Fibroblast of lung (primary cell): ENCODE measurements around the gene DHX32. TPM values are rescaled to one million over a fixed set of nuclear protein-coding genes. Genes with fewer than 3 reads are reported as not detected.

Source experiments
- DNase-seq, 2 donors: peaks; one replicate each; pipeline versions ENCODE4 v3.0.0 to v3.0.0-alpha.2; 2010; ENCODE audit warnings: low read depth in 2 of 2
- H2AFZ ChIP-seq: 2 replicates; pipeline ENCODE4 v1.5.1; 2012; ENCODE audit warnings: low read length, control low read depth, inconsistent platforms
- H3K27ac ChIP-seq: 2 replicates; pipeline ENCODE4 v1.5.1; 2011; ENCODE audit warnings: low read length, control low read depth; ENCODE audit not compliant: insufficient read depth
- H3K27me3 ChIP-seq: 2 replicates; pipeline ENCODE4 v1.5.1; 2011; ENCODE audit warnings: mild to moderate bottlenecking, low read length; ENCODE audit not compliant: control insufficient read depth, insufficient read depth
- H3K36me3 ChIP-seq: 2 replicates; pipeline ENCODE4 v1.5.1; 2011; ENCODE audit warnings: low read length; ENCODE audit not compliant: control insufficient read depth, insufficient read depth
- H3K4me1 ChIP-seq: 2 replicates; pipeline ENCODE4 v1.5.1; 2011; ENCODE audit warnings: low read length; ENCODE audit not compliant: control insufficient read depth, insufficient read depth; ENCODE audit errors: extremely low read depth
- H3K4me2 ChIP-seq: 2 replicates; pipeline ENCODE4 v1.5.1; 2011; ENCODE audit warnings: low read length, control low read depth; ENCODE audit not compliant: insufficient read depth; ENCODE audit errors: extremely low read depth
- H3K4me3 ChIP-seq, 4 experiments: fragments of 200-600 bp in 1 of 4; sonication (generic) in 1 of 4; replicated peaks in 1 of 4; 2 replicates each; pipeline ENCODE4 v1.5.1; 2011 to 2016; ENCODE audit warnings: low read length in 4 of 4, low read depth in 3 of 4, mild to moderate bottlenecking in 3 of 4, control low read depth in 2 of 4, inconsistent platforms in 1 of 4, mixed read lengths in 1 of 4; ENCODE audit not compliant: insufficient read depth in 1 of 4; ENCODE audit errors: control extremely low read depth in 1 of 4
- H3K79me2 ChIP-seq: 2 replicates; pipeline ENCODE4 v1.5.1; 2012; ENCODE audit warnings: mild to moderate bottlenecking, low read length, inconsistent platforms; ENCODE audit not compliant: control insufficient read depth, insufficient read depth
- H3K9ac ChIP-seq: 2 replicates; pipeline ENCODE4 v1.5.1; 2011; ENCODE audit warnings: mild to moderate bottlenecking, low read length, control low read depth; ENCODE audit not compliant: insufficient read depth
- H3K9me3 ChIP-seq: 2 replicates; pipeline ENCODE4 v1.5.1; 2012; ENCODE audit warnings: low read depth, low read length; ENCODE audit not compliant: control insufficient read depth, insufficient read depth
- H4K20me1 ChIP-seq: 2 replicates; pipeline ENCODE4 v1.5.1; 2011; ENCODE audit warnings: low read length; ENCODE audit not compliant: control insufficient read depth, insufficient read depth; ENCODE audit errors: extremely low read depth
- CTCF ChIP-seq, 2 donors: IDR thresholded peaks in 1 of 2; conservative IDR thresholded peaks in 1 of 2; 1 replicate in 1 of 2; 2 replicates in 1 of 2; pipeline ENCODE4 v1.5.1; 2011 to 2012; ENCODE audit warnings: low read length in 2 of 2, control low read depth in 1 of 2, inconsistent platforms in 1 of 2, low read depth in 1 of 2, mild to moderate bottlenecking in 1 of 2
- EZH2 ChIP-seq: IDR thresholded peaks from 2 replicates; pipeline ENCODE4 v1.5.1; 2012; ENCODE audit warnings: low read length, control low read depth, mild to moderate bottlenecking; ENCODE audit errors: missing control alignments
- polyA plus RNA-seq, 2 donors: library from polyadenylated mRNA; depleted of rRNA in 1 of 2; stranded (reverse) in 1 of 2; unstranded in 1 of 2; fragments of >200 nt; gene quantifications; 2 replicates each; pipeline ENCODE4 v1.2.1, GENCODE V29; 2011 to 2012; ENCODE audit warnings: missing spikeins in 1 of 2
- total RNA-seq: library from RNA; depleted of rRNA; stranded (reverse); fragments of >200 nt; gene quantifications from 2 replicates; pipeline ENCODE4 v1.2.1, GENCODE V29; 2014

The DHX32 gene
- total and polyA plus RNA-seq, 2 donors (not counting 1 experiment from before 2014, with no cell fraction given): 31.1 to 33.7 TPM

GRCh38 chr10:125795637-125796190 lies 85.4 kb downstream of the DHX32 start:
- H3K4me3 ChIP-seq: no peak overlapping the region

GRCh38 chr10:125795128-125795527 lies 86.0 kb downstream of the DHX32 start:
- Histone ChIP-seq H3K27ac (no peak overlapping the region), H3K4me1 (no peaks in the 10 kb centered on the region), H4K20me1 (no peaks in the 10 kb centered on the region), H2AFZ (no peak overlapping the region), H3K4me3 (no peak overlapping the region), H3K27me3 (no peaks in the 10 kb centered on the region), H3K79me2 (no peaks in the 10 kb centered on the region), H3K4me2 (no peak overlapping the region), H3K36me3 (peaks cover 6% of the 10 kb centered on the region), H3K9ac (no peak overlapping the region), H3K9me3 (no peaks in the 10 kb centered on the region)
- no peak for TF ChIP-seq CTCF (conservative IDR thresholded peaks at IDR 0.05 in 1 of 2, IDR thresholded peaks at IDR 0.05 in 1 of 2; ENCODE audit: low read depth in 1 of 2, low read length in 2 of 2)
- no peak for TF ChIP-seq EZH2
- no peak for DNase-seq

More at GRCh38 chr10:125795637-125796190, 85.4 kb downstream of the DHX32 start:
- Histone ChIP-seq H3K79me2 (no peaks in the 10 kb centered on the region), H3K9me3 (no peaks in the 10 kb centered on the region), H3K36me3 (peaks cover 6% of the 10 kb centered on the region), H2AFZ (no peak overlapping the region), H3K4me1 (no peaks in the 10 kb centered on the region), H4K20me1 (no peaks in the 10 kb centered on the region), H3K9ac (no peak overlapping the region), H3K27ac (no peak overlapping the region), H3K27me3 (no peaks in the 10 kb centered on the region), H3K4me2 (no peak overlapping the region)
- no peak for DNase-seq
- TF ChIP-seq EZH2 (no peak), CTCF (conservative IDR thresholded peaks at IDR 0.05 in 1 of 2, IDR thresholded peaks at IDR 0.05 in 1 of 2; ENCODE audit: low read depth in 1 of 2, low read length in 2 of 2) (no peak)

- no peaks in the 10 kb centered on the region for H3K27me3 ChIP-seq
- H3K36me3 ChIP-seq: peaks cover 6% of the 10 kb centered on the region
- no peak overlapping the region for H3K4me2 ChIP-seq
- no peak for DNase-seq
- no peak overlapping the region for H3K27ac ChIP-seq
- H4K20me1 ChIP-seq: no peaks in the 10 kb centered on the region
- H3K9ac ChIP-seq: no peak overlapping the region
- H3K4me1 ChIP-seq: no peaks in the 10 kb centered on the region
- no peak for TF ChIP-seq CTCF (conservative IDR thresholded peaks at IDR 0.05 in 1 of 2, IDR thresholded peaks at IDR 0.05 in 1 of 2; ENCODE audit: low read depth in 1 of 2, low read length in 2 of 2)
- TF ChIP-seq EZH2: no peak
- H3K9me3 ChIP-seq: no peaks in the 10 kb centered on the region
- H2AFZ ChIP-seq: no peak overlapping the region
- no peaks in the 10 kb centered on the region for H3K79me2 ChIP-seq
- H3K4me3 ChIP-seq: no peak overlapping the region
Measured at GRCh38 chr10:125792342-125793300, 88.5 kb downstream of the DHX32 start.
